ENCODE results near the gene POU3F2.

The POU3F2 gene

DNA sequence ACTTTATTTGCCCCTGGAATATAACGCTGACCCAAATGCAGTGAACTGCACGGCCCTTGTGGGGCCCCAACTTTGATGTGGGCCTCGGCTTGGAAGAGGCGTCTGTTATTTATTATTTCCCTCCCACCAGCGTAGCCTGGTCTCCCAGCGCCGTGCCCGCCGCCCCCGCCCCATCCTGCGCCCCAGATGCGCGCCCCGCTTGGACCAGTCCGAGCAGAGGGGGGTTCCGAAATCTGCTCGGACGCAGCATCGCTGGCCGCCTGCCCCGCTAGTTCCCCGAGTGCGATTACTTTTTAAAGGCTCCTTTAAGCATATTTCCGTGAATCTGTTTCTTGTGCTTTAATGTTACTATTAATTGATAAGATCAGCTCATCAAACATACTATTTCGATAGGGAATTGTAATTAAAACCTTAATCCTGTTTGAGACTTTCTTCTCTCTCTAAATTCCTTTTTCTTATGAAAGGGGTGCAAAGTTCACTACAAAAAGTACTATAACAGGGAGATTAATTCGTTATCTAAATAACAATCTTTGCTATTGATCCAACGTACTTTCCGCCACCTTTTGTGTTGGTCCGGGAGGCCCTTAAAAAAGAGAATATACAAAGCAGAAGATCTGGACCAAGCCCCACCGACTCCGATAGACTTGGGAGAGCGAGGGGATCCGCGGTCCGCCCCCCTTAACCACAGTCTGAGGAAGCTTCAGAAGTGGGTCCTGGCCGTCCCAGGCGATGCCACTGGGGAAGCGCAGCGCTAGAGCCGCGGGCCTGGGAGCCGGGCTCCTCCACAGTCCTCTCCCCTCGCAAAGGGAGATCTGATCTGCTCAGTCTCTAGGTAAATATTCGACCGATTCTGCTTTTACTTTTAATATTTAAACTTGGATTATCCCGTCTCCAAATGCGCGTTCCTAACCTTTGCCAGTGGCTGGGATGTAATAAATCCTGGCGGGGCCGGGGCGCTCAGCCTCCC lies 10.2 kb downstream of the POU3F2 start:
- no peak for DNase-seq

DNA sequence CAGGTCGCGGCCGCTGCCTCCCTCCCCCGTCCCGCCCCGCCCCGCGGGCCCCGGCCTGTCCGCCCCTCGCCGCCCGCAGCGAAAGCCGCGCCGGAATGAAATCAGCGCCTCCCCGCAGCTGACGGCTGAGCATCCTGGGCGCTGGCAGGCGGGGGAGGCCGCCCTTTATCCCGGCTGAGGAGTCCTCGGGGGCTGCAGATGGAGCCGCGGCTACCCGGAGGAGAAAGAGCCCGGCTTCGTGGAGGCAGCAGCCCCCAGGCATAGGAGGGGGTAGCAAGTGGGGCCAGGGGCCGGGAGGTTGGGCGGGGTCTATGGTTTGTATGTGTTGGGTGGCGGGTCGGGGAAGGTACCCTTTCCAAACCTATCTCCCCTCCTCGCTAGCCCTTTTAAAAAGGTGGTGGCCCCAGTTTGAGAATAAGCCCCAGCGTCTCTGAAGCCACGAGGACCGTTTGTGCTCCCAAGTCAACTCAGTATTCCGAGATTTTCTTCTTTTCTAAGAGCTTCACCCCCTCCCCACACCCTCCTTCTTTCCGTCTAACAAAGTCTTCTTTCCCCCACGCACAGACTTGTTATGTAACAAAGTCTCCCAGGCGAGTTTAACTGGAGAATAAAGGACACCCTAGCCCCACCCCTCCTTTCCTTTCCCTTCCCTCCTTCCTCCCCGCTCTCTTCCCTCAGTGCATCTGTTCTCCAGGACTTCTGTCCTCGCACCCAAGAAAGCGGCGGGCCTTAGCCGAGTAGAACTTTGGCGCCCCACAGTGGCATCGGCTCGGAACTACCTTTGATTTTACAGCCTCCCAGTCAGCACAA lies 11.0 kb downstream of the POU3F2 start:
- peak; percentile 22 to 54 (median 34) for DNase-seq

DNA sequence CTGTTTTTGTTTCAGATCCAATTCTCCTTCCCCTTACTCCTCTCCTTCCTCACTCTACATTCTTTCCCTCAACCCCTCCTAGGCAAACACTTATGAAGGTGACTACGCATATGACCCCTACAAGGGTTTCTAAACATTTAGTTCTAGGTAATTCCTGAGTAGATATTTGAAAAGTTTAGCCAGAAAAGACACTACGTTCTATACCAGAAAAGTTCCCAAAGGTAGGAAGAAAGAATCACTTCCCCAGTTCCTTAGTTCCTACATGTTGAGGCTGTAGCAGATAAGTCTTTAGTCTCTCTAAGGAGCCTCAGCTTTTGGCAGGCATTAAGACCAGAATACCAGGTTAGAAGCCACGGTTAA lies 11.6 kb downstream of the POU3F2 start:
- DNase-seq = no peak

DNA sequence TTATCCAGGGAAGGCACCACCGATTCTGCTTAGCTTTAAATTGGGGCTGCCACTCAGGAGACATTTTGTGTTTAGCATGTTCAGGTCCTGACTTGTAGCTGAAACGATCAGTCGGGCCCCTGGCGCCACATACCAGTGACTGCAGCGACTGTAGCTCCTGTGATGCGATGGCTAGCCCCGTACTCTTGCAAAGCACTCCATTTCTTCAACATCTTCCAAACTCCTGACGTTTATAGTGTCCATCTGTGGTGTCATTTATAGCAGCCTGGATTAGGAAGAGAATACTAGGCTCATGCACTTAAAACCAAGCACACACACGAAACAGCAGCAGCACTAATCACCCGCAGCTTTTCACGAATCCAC lies 13.0 kb downstream of the POU3F2 start:
- DNase-seq = no peak

DNA sequence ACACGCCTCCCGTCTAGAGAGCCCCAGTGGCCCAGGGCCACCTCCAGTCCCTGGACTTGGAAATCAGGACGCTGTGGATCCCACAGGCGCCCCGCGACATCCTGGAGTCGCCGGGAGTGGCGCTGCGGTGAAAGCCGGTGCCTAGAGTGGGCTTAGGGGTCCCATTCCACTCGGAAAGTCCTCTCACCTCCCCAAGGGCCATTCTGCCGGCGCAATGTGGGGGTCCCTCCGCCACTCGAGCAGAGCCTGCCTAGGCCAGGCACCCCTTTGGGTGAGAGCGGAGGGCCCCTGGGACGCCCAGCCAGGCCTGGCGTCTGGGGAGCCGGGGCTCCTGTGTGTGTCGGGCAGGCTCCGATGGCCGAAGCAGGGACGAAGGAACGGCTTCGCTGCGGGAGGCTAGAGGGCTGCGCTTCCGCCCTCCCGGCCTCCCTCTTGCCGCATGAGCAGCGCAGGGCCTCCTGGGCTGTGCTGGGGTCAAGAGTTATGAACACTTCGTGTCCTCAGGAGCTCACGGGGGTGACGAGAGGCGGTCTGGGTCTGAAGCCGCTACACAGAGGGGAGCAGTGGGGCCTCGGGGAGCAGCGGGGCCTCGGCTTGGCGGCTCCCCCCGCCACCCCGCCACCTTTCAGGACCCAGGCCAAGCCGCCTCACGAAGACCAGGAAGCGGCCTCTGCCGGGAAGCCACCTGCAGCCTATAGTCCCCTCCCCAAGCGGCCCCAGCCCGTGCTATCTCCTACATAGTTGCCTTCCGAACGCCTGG lies 13.6 kb downstream of the POU3F2 start:
- no peak for DNase-seq

DNA sequence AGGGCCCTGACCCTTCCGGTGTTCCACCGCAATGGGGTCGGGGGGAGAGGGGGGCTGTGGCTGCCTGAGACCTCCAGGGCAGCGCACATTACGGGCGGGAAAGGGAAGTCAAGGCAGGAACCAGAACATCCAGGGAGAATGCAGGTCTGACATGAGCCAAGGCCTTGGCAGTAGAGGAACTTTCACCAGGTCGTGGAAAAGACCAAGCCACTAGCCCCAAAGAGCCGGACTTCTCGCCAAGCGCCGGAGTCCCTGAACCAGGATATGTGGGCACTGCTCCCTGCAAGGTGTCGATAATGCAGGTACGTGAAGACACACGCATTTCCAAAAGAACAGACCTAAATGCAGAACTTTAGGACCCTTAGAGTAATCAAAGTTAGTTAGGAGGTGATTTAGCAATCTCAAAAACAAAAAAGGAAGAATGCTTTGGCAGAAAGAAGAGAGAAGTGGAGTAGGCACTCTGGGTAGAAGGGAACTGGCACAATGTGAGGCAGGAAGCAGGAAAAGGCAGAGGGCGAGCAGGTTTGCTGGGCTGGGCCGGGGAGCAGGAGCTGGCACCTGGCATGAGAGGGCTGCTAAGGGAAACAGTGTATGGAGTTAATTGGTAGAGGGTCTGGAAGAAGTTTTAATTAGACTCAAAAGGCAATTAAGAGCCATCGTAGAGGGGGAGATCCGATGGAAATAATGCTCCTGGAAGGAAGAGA lies 14.3 kb downstream of the POU3F2 start:
- no peak for DNase-seq

DNA sequence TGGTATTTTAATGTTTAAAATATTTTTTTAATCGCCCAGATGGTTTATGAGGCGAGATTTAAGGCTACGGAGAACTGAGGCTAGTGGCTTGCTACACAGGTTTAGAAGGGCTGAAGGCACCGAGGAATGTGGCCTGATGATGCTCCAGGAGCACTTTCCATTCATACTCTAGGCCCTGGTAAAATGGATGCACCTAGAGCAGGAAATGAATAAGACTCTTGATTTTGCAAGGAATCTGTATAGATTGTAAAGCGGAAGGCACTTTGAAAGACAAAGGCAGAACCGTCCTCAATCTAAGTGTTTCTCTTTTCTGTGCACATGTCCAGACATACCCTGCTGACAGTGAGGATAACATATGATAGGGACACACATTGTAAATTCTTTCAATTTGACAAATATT lies 30.1 kb downstream of the POU3F2 start:
- no peak for DNase-seq

DNA sequence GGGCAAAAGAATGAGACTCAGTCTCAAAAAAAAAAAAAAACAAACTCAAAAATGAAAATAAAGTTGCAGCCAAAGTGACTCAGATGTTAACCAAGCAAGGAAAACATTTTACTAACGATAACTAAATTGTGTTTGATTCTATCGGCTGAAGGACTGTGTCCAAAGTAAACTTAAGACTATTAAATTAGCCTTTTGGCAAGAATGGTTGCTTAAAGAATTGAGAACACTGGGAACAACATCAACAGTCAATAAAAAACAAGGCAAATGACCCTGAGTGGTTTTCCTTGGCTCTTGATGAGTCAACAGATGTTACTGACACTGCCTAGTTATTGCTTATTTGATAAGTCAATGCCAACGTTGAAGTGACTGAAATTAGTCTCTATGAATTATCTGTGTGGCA lies 36.7 kb downstream of the POU3F2 start:
- no peak for DNase-seq

DNA sequence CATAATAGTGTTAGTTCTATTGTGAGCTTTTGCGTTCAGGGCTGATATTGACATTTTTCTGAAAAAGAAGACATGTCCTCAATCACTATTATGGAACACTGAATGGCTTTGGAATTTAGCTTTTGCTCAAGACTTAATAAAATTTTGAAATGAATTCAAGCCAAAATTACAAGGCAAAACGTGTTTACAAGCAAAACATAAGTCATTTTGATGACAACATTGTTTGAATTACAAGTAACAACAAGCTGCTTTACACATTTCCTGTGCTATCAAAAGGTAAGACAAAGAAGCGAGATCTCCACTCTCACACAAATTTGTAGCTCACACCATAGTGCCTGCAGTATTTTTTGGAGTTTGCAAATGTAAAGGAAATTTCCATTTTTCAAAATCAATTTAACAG lies 37.4 kb downstream of the POU3F2 start:
- DNase-seq = no peak

DNA sequence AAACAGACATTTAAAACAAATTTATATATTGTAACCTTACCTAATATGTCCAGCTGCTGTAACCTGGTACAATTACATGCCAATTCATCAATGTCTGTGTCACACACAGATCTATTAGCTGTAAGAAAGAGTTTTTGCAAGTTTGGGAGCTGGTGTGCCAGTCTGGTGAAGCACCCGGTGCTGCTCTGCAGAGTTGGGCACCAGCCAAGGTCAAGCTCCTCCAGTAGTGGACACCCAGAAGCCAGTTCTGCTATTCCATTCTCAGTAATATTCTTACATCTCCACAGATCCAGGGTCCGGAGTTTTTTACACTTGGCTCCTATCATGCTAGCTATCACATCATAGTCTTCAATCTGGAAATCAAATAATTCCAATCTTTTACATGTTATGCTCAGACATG lies 41.0 kb downstream of the POU3F2 start:
- DNase-seq = no peak

DNA sequence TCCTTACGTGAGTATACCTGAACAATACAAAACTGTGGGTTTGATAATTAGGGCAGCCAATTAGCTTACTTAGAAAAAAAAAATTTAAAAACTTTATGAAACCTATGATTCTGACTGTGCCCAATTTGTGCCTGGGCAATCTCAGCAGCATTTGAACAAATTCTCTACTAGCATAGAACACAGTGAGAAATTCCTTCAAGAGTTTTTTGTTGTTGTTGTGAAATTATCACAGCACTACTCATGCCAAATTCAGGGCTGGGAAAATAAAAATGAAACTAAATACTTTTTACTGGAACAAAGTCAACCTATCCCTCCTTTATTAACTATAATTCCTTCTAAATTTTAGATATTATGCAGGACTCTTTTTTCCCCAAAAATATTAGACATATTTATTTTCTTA lies 42.9 kb downstream of the POU3F2 start:
- DNase-seq = no peak

DNA sequence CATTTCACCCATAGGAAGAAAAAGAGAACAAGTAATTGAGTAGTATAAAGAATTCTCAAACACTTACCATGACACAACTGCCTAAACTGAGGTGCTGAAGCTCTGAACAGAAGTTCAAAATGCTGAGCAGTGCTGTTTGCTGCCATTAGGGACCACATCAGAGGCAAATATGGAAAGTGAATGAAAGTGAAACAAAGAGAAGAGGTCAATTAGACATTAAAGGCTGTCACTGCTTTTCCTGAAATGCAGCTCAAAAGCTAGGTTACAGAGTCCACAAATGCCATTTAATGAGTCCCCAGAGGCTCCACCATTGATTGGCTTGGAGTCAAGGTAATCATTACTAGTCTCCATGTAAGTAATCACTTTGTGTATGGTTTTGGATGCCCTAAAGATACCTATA lies 46.1 kb downstream of the POU3F2 start:
- no peak for DNase-seq

DNA sequence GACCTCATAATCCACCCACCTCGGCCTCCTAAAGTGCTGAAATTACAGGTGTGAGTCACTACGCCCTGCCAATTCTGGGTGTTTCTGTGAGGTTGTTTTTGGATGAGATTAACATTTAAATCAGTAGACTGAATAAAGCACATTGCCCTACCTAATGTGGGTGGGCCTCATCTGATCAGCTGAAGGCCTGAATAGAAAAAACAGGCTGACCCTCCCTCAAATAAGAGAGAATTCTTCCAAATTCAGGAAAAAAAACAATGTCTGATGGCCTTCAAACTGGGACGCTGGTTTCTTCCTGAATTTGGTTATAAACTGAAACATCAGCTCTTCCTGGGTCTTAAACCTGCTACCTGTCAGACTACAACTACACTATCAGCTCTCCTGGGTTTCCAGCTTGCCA lies 51.0 kb downstream of the POU3F2 start:
- DNase-seq = no peak

DNA sequence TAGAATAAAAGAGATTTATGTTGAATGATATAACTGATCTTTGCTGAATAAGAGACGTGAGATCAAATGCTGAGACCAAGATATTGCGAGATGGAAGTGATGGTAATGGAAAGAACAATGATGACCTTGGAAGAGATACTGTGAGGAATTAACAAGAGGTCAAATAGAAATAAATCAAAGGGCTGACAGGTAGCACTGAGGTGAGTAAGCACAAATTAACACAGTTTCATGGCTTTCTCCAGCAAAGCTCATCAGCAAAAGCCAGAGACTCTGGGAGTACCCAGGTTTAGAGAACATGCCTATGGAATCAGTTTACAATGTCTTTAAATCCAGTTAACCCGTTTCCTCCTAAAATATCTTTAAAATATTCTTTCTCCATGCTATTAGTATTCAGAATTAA lies 53.3 kb downstream of the POU3F2 start:
- DNase-seq = no peak

All from activated naive CD4-positive, alpha-beta T cell (primary cell).